Stimulated activated CD8-positive, alpha-beta memory T cell treated with anti-CD3 and anti-CD28 coated beads, Interleukin-12 subunit alpha, Interleukin-12 subunit beta, amount 100 ng/mL, for 4 hours (primary cell): ENCODE measurements around the gene EEFSEC.

Experiments
- DNase-seq: peaks from one replicate; pipeline ENCODE4 v3.0.0-alpha.2; 2020; ENCODE audit warnings: low read depth

The EEFSEC gene

DNA sequence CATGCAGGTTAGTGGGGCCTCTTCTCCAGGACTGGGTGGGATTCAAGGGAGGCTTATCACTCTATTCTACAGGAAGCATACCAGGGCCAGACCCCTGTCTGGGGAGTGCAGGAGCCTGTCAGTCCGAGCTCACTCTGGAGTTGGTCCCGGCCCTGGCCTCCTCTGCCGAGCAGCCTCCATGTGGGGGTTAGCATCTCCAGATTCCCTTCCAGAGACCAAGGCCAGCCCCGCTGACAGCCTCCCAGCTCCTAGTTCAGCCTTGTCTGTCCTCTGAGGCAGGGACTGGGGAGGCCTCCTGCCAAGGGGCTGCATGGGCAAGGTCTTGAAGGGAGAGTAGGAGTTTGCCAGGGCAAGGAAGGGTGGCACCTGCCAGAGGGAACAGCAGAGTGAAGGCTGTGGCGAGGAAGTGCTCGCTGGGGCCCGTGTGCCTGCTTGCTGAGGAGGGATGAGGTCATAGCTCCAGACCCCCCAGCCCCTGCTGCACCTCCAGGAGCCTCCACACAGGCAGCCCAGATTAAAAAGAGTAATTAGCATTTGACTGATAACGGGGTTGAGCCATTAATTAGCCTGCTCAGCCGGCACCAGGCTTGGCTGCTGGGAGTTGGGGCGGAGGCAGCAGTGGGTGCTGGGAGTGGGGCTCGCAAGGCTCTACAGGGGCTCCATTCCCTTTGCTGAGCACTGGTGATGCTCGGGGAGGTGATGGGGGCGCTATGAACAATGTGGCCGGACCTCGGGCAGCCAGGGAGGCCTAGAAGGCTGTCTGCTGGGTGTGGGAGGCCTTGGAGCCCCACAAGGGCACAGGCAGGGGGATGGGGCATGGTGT lies 259.1 kb downstream of the EEFSEC start:
- no peak for DNase-seq

DNA sequence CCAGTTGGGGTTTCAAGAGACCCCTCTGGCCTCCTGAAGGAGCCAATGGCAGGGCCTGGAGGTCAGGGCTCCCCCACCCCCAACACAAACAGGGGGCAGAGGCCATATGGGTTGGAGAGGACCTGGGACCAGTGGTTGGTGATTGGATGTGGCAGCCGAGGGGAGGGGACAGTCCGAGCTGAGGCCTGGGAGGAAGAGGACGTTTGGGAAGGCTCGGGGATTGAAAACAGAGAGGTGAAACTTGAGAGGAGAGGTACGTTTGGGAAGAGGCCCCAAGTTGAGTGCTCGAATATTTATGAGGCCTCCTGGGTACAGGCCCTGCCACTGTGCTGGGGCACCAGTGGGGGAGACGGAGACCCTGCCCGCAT lies 259.7 kb downstream of the EEFSEC start:
- no peak for DNase-seq

DNA sequence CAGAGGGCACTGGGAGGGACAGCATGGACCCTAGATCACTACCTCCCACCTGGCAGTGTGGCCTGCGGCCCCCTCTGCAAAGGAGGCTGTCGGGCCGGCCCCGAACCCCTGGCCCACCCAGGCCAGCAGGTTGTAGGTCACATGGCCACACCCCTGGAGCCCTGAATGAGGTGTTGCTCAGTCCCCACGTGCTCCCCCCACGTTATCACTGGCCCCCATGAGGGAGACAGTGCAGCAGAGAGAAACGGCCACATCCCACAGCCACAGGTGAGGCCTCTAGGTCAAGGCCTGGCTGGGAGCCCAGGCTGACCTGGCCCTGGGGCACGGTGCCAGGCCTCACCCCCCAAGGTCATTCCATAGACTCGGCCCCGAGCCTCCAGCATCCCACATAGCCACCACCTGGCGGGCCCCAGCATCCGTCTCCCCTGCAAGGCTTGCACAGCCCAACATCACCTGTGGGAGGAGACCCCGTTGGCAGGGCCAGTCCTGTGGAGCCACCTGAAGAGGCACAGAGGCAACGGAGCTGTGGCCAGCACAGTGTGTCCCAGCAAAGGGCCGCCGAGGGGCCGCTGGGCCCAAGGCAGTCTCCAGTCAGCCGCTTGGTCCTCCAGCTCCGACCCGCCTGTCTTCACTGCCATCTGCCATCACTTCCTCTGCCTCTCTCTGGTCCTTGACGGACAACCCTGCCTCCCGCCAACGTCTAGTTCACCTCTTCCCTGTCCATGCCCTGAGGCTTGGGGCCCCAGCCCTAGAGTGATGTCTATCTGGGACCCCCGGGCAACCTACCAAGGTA lies 260.3 kb downstream of the EEFSEC start:
- DNase-seq = no peak

DNA sequence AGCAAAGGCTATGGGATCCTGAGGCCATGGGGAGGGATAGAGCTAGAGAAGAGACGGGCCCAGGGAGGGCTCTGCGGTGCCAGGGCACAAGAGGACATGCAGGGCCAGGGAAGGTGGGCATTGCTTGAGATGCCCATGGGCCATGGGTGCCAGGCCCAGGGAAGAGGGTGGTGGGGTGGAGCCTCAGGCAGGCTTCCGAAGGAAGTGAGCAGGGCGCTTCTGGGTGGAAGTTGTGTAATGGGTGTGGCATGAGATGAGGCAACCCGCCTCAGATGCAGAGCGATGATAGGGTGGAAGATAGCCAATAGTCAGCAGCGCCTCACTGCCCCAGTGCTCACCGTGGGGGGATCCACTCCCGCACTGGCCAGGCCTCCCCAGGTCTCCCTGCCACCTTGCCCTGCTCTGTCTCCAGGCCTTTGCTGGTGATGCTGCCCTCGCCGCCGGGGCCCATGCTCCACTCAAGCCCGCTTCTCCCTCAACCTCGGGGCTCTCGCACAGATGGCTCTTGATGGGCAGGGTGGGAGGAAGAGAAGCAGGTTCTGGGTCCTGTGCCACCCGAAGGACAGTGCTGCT lies 262.0 kb downstream of the EEFSEC start:
- no peak for DNase-seq

DNA sequence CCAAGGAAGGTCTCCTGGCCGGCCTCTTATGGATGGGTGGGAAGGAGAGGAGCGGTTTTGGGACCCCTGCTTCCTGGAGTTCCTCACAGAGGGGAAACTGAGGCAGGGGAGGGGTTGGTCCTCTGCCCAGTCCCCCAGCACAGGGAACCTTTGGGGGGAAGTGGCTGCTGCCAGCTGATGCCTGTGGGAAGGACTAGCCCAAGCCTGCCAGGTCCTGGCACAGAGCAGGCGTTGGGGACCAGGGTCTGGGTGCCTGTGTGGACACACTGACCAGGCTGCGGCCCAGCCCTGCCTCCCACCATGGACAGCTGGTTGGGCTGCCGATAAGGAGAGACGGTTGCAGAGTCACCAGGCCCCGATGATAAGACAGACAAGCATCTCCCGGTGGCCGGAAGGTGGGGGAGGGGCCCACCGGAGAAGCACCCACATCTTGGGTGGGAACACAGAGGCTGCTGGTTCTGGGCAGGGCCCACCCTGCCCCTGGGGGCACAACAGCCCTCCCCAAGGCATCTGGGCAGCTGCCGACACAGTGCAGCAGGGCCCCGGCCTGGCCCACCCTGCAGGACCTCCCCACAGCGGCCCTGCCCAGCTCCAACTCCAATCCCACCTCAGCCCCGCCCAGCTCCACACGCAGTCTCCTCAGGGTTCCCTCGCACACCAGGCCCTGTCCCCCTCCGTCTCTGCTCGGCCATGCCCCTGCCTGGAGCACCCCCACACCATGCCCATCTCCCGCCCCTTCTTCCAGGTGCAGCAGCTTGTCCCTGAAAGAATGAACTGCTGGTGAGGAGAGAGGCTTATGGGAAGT lies 262.7 kb downstream of the EEFSEC start:
- no peak for DNase-seq

DNA sequence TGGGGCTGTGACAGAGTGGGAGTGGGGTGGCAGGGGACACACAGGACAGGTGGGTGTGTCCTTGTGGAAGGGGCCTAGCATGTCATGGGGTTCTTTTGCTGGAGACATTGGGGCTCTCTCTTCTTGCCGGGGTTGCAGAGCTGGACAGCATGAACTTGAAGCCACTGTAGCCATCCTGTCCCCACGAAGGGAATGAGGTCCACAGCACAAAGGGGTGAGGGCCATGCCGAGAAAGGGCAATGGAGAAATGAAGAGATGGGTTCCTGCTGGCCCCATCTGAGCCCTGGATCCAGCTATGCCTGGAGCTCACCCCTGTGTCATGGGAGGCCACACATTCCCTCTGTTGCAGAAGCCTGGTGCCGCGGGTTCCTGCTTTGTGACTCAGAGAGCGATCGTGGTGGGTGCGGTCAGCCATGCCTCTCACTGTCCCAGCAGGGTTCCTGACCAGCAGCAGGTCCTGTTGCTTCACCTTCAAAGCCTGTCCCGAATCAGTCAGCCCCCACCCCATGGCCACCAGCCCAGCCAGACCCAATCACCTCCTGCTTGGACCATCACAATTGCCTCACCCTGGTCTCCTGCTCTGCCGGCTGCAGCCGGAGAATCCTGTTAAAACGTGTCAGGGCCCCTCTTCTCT lies 263.4 kb downstream of the EEFSEC start:
- DNase-seq = no peak

DNA sequence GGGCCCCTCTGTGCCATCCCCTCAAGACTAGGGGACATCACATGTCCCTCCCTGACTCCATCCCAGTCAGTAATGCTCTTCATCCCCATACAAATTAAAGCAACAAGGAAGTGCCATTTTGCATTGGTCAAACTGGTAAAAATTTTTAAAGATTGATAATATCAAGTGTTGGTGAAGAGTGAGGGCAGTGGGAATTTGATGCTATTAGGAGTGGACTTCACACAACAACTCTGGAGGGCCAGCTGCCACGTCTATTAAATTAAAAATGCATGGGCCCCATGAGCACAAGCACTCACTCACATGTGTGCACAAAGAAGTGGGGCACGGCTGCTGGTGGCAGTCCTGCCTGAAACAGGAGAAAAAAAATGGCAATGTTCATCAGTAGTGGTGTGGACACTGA lies 265.6 kb downstream of the EEFSEC start:
- no peak for DNase-seq

DNA sequence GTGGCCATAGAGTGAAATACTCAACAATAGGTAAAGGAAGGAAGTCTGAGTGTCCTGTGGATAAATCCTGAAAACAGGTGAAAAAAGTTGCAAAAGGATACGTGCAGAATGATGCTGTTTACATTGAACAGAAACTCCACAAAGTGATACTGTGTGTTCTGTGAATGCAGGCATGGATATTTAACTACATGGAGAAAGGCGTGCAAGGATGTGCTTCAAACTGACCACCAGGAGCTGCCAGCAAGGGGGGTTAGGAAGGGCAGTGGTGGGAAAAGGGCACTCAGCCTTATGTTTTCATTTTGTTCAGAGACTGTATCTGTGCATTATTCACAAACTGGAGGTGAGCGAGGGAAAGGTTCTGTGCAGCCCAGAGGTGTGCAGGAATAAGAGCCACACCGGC lies 266.0 kb downstream of the EEFSEC start:
- DNase-seq = no peak

DNA sequence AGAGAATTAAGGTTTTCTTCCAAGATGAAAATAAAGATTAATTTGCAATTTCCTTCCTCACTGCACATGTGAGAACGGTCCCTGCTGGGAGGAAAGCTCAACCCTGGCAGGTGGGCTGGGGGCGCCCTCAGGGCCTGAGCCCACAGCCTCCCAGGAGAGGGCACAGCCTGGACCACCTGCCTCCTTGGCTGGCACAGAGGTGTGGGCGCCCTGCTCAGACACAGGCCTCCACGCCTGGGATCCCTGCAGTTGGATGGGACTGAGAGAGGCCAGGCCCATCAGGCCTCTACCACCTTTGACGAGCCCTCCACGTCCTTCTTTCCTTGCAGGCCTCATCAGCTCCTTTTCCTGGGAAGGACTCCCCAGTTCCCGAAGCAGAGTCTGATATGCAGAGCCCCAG lies 267.0 kb downstream of the EEFSEC start:
- no peak for DNase-seq

DNA sequence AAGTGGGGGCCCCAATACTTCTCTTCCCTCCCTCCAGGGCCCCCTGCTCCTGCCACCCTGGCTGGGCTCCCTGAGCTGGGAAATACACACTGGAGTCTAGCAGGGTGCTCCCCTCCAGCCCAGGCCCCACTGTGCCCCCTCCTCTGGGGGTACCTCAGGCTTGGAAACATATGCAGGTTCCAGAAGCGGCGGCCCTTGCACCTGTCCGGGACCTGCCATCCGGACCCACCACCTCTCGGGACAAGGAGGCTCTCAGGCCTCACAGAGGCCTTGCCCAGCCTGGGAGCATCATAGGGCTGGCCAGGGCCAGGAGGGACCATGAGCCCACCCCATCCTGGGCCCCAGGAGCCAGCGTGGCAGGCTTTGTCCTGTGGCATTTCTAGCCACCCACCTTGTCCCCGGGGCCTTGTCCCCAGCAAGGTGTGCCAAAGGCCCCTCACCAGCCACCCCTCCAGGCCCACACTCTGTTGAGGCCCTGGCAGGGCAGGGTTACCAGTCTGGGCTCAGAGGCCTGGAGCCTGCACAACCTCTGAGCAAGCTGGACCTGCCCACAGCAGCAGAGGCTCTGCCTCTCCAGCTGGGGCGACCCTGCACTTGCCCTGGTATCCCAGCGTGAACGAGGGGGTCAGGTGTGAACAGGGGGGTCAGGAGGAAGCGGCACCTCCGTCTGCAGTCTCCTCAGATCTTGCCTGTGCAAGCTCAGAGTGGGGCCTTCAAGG lies 267.6 kb downstream of the EEFSEC start:
- no peak for DNase-seq

DNA sequence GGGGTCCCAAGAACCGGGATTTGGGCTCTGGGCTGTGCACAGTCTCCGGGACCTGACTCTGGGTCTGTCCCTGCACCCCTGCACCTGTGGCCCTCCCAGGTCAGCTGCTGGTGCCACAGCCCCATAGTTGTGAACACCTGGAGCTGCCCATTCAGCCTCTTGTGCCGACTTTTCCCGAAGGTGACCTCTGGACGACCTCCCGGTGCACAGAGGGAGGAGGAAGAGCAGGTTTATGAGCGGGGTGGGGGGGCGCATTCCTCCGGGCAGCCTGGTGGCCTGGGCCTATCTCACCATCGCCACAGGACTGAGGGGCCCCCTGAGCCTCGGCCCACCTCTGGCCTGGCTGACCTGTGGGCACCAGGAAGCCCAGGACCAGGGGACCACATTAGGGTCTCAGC lies 268.2 kb downstream of the EEFSEC start:
- no peak for DNase-seq

DNA sequence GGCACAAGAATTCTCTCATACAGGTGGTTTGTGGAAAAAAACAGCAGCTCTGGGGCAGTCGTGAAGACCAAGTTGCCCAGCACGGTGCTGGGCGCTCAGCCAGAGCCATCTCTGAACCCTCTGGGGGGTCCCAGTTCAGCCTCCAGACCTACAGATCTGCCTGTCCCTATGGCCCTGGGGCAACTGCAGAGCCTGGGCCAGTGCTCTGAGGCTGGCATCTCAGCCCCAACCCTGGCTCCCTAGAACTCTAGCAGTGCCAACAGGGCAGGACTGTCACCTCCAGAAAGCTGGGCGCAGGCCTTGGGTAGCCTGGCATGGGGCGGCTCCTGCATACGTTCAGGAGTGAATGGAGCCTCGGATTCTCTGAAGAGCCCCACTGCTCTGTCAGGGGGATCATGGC lies 268.7 kb downstream of the EEFSEC start:
- DNase-seq = no peak

DNA sequence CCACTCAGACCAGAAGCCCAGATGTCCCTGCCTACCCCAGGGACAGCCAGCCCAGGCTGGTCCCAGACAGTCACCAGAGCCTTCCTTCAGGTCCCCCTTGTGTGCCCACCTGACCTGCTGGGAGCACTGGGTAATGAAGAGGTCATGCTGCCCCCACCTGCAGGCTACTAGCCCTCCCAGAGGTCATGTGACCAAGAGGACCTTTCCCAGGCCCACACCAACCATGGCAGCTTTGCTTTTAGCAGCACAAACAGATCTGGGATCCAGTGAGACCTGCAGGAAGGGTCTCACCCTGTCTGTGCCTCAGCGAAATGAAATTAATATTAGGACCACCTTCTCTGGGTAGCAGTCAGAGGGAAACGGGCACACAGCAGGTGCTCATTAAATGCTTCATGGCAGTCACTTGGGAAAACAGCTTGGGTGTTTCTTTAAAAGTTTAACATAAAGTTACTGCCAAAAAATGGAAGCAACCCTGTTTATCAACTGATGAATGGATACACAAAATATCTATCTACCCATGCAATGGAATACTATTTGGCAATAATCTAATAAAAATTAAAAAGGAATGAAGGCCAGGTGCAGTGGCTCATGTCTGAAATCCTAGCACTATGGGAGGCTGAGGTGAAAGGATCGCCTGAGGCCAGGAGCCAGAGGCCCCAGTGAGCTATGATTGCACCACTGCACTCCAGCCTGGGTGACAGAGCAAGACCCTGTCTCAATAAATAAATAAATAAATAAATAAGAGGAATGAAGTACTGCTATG lies 269.7 kb downstream of the EEFSEC start:
- no peak for DNase-seq

DNA sequence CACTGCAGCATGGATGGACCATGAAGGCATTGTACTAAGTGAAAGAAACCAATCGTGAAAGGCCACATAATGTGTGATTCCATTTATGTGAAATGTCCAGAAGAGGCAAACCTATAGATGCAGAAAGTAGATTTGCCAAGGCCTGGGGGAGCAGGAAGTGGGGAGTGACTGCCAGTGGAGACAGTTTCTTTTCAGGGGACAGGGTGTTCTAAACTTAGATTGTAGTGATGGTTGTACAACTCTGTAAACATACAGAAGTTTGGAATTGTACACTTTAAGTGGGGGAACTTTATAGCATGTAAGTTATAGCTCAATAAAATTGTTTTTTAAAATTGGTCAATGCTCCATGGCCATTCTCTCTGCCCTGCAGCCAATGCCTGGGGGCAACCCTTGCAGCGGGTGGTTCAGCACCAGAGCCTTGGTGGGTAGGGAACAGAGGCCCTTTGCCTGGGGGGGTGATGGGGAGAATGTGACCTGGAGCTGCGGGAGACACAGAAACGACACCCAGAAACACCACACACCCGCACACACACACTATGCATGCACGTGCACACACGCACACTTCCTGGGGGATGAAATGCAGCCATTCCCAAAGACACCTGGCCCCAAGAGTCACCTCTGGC lies 270.4 kb downstream of the EEFSEC start:
- DNase-seq = no peak

DNA sequence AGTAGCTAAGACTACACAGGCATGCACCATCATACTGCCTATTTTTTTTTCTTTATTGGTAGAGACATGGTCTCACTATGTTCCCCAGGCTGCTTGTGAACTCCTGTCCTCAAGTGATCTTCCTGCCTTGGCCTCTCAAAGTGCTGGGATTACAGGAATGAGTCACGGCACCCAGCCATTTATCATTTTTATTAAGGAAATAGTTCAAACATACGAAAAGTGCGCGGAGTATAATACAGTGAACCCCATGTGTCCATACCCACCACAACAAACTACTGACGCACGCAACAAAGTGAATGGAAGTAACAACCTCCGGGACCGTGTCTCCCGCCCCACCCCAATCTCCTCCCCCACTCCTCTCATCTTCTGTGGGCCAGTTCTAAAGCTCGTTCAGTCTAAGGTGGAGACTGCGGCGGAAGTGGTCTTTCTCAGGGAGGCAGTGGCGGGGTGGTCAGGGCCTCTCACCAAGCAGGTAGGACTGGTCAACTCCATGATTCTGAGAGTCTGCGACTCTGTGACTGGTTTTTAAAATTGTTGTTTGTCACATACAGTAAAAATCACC lies 271.3 kb downstream of the EEFSEC start:
- DNase-seq = no peak

DNA sequence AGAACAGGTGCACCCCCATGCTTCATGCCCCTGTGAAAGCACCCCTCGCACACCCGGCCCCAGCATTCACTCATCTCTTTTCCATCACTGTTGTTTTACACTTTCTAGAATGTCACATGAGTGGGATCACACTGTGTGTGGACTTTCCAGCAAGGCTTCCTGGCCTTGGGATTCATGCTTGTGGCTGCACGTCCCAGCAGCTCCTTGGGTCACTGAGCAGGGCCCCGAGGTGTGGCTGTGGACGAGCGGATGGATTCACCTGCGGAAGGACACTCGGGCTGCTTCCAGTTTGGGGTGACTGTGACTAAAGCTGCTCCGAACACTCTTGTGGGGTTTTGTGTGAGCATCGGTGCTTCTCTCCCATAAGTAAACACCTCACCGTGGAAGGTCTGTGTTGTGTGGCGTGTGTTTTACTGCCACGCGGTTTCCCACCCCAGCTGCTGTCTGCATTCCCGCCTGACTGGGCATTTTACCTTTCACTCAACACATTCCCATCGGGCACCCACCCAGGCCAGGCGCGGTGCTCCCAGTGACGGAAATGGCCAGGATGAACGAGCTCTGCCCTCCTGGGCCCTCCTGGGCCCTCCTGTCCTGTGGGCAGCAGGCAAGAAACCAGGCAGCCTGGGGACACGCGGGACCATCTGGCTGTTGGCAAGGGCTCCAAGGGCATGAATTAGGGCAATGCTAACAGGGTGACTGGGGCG lies 272.0 kb downstream of the EEFSEC start:
- DNase-seq = no peak

DNA sequence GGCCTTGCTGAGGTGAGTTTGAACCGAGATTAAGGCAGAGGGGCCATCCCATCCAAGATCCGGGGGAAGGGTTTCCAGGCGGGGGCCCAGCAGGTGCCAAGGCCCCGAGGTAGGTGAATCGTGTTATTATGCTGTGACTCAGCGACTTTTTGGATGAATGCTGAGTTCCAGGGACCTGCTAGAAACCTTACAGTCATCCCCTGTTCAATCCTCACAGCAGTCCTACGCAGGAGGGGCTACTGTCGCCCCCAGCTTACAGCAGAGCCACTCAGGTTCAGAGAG lies 272.5 kb downstream of the EEFSEC start:
- DNase-seq = no peak

DNA sequence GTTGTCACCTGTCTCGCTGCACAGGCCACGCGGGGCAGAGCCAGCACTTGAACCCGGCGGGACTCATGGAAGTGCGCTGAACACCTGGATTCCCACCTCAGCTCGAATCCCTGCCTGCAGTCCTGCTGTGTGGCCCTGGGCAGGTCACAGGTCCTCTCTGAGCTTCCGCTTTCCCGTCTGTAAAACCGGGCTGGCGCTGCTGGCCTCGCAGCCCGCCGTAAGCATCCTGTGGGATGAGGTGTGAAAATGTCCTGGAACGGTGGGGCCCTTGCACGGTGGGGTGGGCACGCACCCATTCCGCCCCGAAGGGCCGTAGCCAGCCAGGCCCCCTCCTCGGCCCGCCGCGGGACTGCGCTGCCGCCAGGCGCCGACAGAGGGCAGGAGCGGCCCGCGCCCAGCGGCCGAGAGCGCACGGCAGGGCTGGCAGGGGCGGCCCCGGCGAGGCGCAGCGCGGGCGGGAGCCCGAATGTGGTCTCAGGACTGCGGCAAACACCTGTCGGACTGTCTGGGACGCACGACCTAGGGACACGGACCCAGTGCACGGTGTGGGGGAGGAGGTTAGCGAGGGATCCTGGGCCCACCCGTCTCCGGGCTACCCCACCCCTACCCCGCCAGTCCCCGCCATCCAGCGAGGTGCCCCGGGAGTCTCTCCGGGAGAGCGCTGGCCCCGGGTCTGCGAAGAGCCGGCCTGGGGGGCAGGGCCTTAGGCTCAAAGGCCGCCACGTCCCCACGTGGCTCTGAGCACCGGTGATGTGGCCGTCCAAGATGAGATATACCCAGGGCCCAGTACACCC lies 273.0 kb downstream of the EEFSEC start:
- peak; percentile 35 for DNase-seq
